GM23248 (cell line): ENCODE measurements around the gene CABP2. TPM values are rescaled to one million over a fixed set of nuclear protein-coding genes. Genes with fewer than 3 reads are reported as not detected.
"Not testable (repeated sequence)": the region's sequence is repeated elsewhere in the genome, so short reads cannot be mapped to it uniquely, and the experiment has no call there.

Source experiments
- DNase-seq: peaks from one replicate; pipeline ENCODE4 v3.0.0-alpha.2; 2015
- H2AFZ ChIP-seq: fragments of 200-600 bp; sonication (generic); 2 replicates; pipeline ENCODE4 v1.6.1; 2016; ENCODE audit warnings: antibody characterized with exemption
- H3F3A ChIP-seq: fragments of 200-600 bp; sonication (generic); 2 replicates; pipeline ENCODE4 v1.6.1; 2016; ENCODE audit warnings: mild to moderate bottlenecking, antibody characterized with exemption, mixed run types; ENCODE audit not compliant: insufficient read depth
- H3K27ac ChIP-seq: fragments of 200-600 bp; sonication (generic); 2 replicates; pipeline ENCODE4 v1.5.1; 2016; ENCODE audit warnings: mild to moderate bottlenecking
- H3K27me3 ChIP-seq: fragments of 200-600 bp; sonication (generic); replicated peaks from 2 replicates; pipeline ENCODE4 v1.6.1; 2016; ENCODE audit warnings: mild to moderate bottlenecking; ENCODE audit not compliant: insufficient read depth
- H3K36me3 ChIP-seq: fragments of 200-600 bp; sonication (generic); 2 replicates; pipeline ENCODE4 v1.6.1; 2016; ENCODE audit warnings: low read depth, mild to moderate bottlenecking
- H3K4me1 ChIP-seq: fragments of 200-600 bp; sonication (generic); 2 replicates; pipeline ENCODE4 v1.6.1; 2016; ENCODE audit warnings: mild to moderate bottlenecking; ENCODE audit not compliant: insufficient read depth
- H3K4me2 ChIP-seq: fragments of 200-600 bp; sonication (generic); one replicate; pipeline ENCODE4 v1.6.1; 2016; ENCODE audit warnings: mild to moderate bottlenecking; ENCODE audit not compliant: unreplicated experiment
- H3K4me3 ChIP-seq: fragments of 200-600 bp; sonication (generic); 2 replicates; pipeline ENCODE4 v1.5.1; 2016; ENCODE audit warnings: mild to moderate bottlenecking
- H3K79me2 ChIP-seq: fragments of 200-600 bp; sonication (generic); 2 replicates; pipeline ENCODE4 v1.6.1; 2016; ENCODE audit warnings: mild to moderate bottlenecking; ENCODE audit not compliant: insufficient read depth
- H3K9ac ChIP-seq: fragments of 200-600 bp; sonication (generic); 2 replicates; pipeline ENCODE4 v1.6.1; 2016; ENCODE audit warnings: mild to moderate bottlenecking
- H3K9me2 ChIP-seq: fragments of 200-600 bp; sonication (generic); 2 replicates; pipeline ENCODE4 v1.6.1; 2016; ENCODE audit warnings: mixed run types, mild to moderate bottlenecking, moderate library complexity; ENCODE audit not compliant: insufficient read depth
- H3K9me3 ChIP-seq: fragments of 200-600 bp; sonication (generic); one replicate; pipeline ENCODE4 v1.6.1; 2017; ENCODE audit warnings: low read depth
- H4K20me1 ChIP-seq: fragments of 200-600 bp; sonication (generic); 2 replicates; pipeline ENCODE4 v1.6.0; 2016; ENCODE audit not compliant: insufficient read depth
- EZH2 ChIP-seq: fragments of 200-600 bp; sonication (generic); IDR thresholded peaks from 2 replicates; pipeline ENCODE4 v1.6.1; 2018; ENCODE audit warnings: antibody characterized with exemption, mild to moderate bottlenecking; ENCODE audit not compliant: insufficient read depth, poor library complexity, severe bottlenecking
- EZH2phosphoT487 ChIP-seq: fragments of 200-600 bp; sonication (generic); IDR thresholded peaks from 2 replicates; pipeline ENCODE4 v1.6.1; 2018; ENCODE audit warnings: antibody characterized with exemption, moderate library complexity, mild to moderate bottlenecking, low read depth; ENCODE audit not compliant: insufficient read depth
- WGBS, 2 experiments: methylation state at CpG; one replicate each; pipeline ENCODE4 v1.1.6; 2015 to 2017; ENCODE audit warnings: low lambda C conversion rate in 2 of 2, low coverage in 1 of 2; ENCODE audit errors: missing lambda C conversion rate in 2 of 2; 5-methylcytosine and 5-hydroxymethylcytosine counted together
- in situ Hi-C: fragments of 300-500 bp; cut with MboI; formaldehyde crosslinking; loops from 2 replicates; pipeline ENCODE4 v1.15.0; 2020
- polyA plus RNA-seq: library from polyadenylated mRNA; unstranded; fragments of >200 nt; fragmentation: Nextera tagmentation; extraction: Ambion mirVana; gene quantifications from 2 replicates; pipeline ENCODE4 v1.2.1, GENCODE V29; 2016
- total RNA-seq: library from RNA; depleted of rRNA; stranded (reverse); fragments of >200 nt; shearing (Covaris generic); gene quantifications from 2 replicates; pipeline ENCODE4 v1.2.3, GENCODE V29; 2014

Gene CABP2
- total and polyA plus RNA-seq, 2 experiments from 2014 or later, result not detected

GRCh38 chr11:67558084-67558772, 35.0 kb upstream of the CABP2 start:
- no peaks in the 10 kb centered on the region for H3K79me2 ChIP-seq
- no peak overlapping the region for H3K9ac ChIP-seq
- in situ Hi-C loops, result no loop called here
- H3K4me3 ChIP-seq, result no peak overlapping the region
- 0 out of 2 replicates have a peak, but pooled peaks cover 5% of the 10 kb centered on the region for H3K27me3 ChIP-seq
- peak overlapping the region; percentile 58; the same call in 1 of the 2 replicates for H2AFZ ChIP-seq
- no peak overlapping the region for H3K27ac ChIP-seq
- no peaks in the 10 kb centered on the region for H3F3A ChIP-seq
- peaks cover 9% of the 10 kb centered on the region for H3K4me1 ChIP-seq
- H3K4me2 ChIP-seq, result no peak overlapping the region
- H3K9me3 ChIP-seq, result no peaks in the 10 kb centered on the region
- 39 to 51% methylated on average over 19 of the region's 19 CpGs for WGBS, 2 experiments
- peak; percentile 34 for DNase-seq
- no peaks in the 10 kb centered on the region for H4K20me1 ChIP-seq
- no peaks in the 10 kb centered on the region for H3K9me2 ChIP-seq
- TF ChIP-seq EZH2, result no peak
- TF ChIP-seq EZH2phosphoT487, result no peak
- no peaks in the 10 kb centered on the region for H3K36me3 ChIP-seq

- Histone ChIP-seq H3K4me3 (no peak overlapping the region), H3K27ac (no peak overlapping the region), H3K4me2 (no peak overlapping the region), H3K9me2 (no peaks in the 10 kb centered on the region), H3K36me3 (no peaks in the 10 kb centered on the region), H3F3A (no peaks in the 10 kb centered on the region), H2AFZ (no peak overlapping the region), H3K27me3 (0 out of 2 replicates have a peak, but pooled peaks cover 5% of the 10 kb centered on the region), H4K20me1 (no peaks in the 10 kb centered on the region), H3K9me3 (no peaks in the 10 kb centered on the region), H3K4me1 (0 out of 2 replicates have a peak, but pooled peaks cover 3% of the 10 kb centered on the region), H3K9ac (no peak overlapping the region), H3K79me2 (no peaks in the 10 kb centered on the region)
- 25 to 54% methylated on average over 3 of the region's 3 CpGs for WGBS, 2 experiments
- no peak for DNase-seq
- in situ Hi-C loops, result no loop called here
- TF ChIP-seq EZH2, result no peak
- no peak for TF ChIP-seq EZH2phosphoT487
Observed at GRCh38 chr11:67556244-67556643, 33.0 kb upstream of the CABP2 start.

GRCh38 chr11:67551697-67552096, 28.5 kb upstream of the CABP2 start:
- in situ Hi-C loops, H3K9me3 ChIP-seq, H3K4me2 ChIP-seq, H3F3A ChIP-seq, H2AFZ ChIP-seq, H3K36me3 ChIP-seq, H3K4me1 ChIP-seq, H3K4me3 ChIP-seq, DNase-seq, H3K27ac ChIP-seq, H4K20me1 ChIP-seq, H3K9ac ChIP-seq, H3K9me2 ChIP-seq, H3K79me2 ChIP-seq: not testable (repeated sequence)
- H3K27me3 ChIP-seq, result peaks cover 16% of the 10 kb centered on the region

GRCh38 chr11:67551127-67551526, 27.9 kb upstream of the CABP2 start:
- Histone ChIP-seq H3K36me3 (no peaks in the 10 kb centered on the region), H3K4me1 (no peaks in the 10 kb centered on the region), H3K27ac (no peak overlapping the region), H3K27me3 (peaks cover 17% of the 10 kb centered on the region), H3K4me3 (no peak overlapping the region), H2AFZ (no peak overlapping the region), H3K9ac (no peak overlapping the region), H3F3A (no peaks in the 10 kb centered on the region), H3K9me2 (no peaks in the 10 kb centered on the region), H4K20me1 (no peaks in the 10 kb centered on the region), H3K9me3 (no peaks in the 10 kb centered on the region), H3K79me2 (no peaks in the 10 kb centered on the region), H3K4me2 (no peak overlapping the region)
- in situ Hi-C loops, result no loop called here
- TF ChIP-seq EZH2phosphoT487 (no peak), EZH2 (no peak)
- no peak for DNase-seq

- 55 to 61% methylated on average over 9 of the region's 9 CpGs for WGBS, 2 experiments
- no peaks in the 10 kb centered on the region for H3K4me1 ChIP-seq
- no peak overlapping the region for H3K4me2 ChIP-seq
- no peak for DNase-seq
- no peaks in the 10 kb centered on the region for H3K9me2 ChIP-seq
- no peak overlapping the region for H3K9ac ChIP-seq
- no peaks in the 10 kb centered on the region for H3K79me2 ChIP-seq
- H3K9me3 ChIP-seq, result no peaks in the 10 kb centered on the region
- no peaks in the 10 kb centered on the region for H3K36me3 ChIP-seq
- no peak overlapping the region for H3K4me3 ChIP-seq
- H4K20me1 ChIP-seq, result no peaks in the 10 kb centered on the region
- peaks cover 13% of the 10 kb centered on the region for H3K27me3 ChIP-seq
- H3K27ac ChIP-seq, result no peak overlapping the region
- in situ Hi-C loops, result no loop called here
- no peaks in the 10 kb centered on the region for H3F3A ChIP-seq
- TF ChIP-seq EZH2 (no peak), EZH2phosphoT487 (no peak)
- no peak overlapping the region for H2AFZ ChIP-seq
Observed at GRCh38 chr11:67548555-67549110, 25.4 kb upstream of the CABP2 start.

- H3K9ac ChIP-seq, H3K36me3 ChIP-seq, in situ Hi-C loops, DNase-seq, H3K27ac ChIP-seq, H3K9me2 ChIP-seq, H3K79me2 ChIP-seq, H3K4me1 ChIP-seq, H3K9me3 ChIP-seq, H3K4me3 ChIP-seq, H3K4me2 ChIP-seq, H4K20me1 ChIP-seq, H3F3A ChIP-seq, H2AFZ ChIP-seq: not testable (repeated sequence)
- peaks cover 12% of the 10 kb centered on the region for H3K27me3 ChIP-seq
- WGBS, 2 experiments, result 48 to 55% methylated on average over 4 of the region's 4 CpGs
Observed at GRCh38 chr11:67548112-67548511, 24.9 kb upstream of the CABP2 start.
